OCI-LY1 (cell line): ENCODE measurements around the gene NCF2.

ENCODE experiments used
- EZH2 ChIP-seq: fragments of 200-600 bp; sonication (generic), shearing (Covaris generic); IDR thresholded peaks from 2 replicates; pipeline ENCODE4 v1.8.0; 2017; ENCODE audit warnings: borderline replicate concordance, mixed run types, mild to moderate bottlenecking, antibody characterized with exemption, low read length, moderate library complexity, mixed read lengths
- TF ChIP-seq, protein P1 (sequence below): fragments of 200-600 bp; sonication (generic), shearing (Covaris generic); IDR thresholded peaks from 2 replicates; pipeline ENCODE4 v1.5.1; 2017; ENCODE audit warnings: mild to moderate bottlenecking, antibody characterized with exemption, low read length, moderate library complexity, mixed read lengths

DNA sequence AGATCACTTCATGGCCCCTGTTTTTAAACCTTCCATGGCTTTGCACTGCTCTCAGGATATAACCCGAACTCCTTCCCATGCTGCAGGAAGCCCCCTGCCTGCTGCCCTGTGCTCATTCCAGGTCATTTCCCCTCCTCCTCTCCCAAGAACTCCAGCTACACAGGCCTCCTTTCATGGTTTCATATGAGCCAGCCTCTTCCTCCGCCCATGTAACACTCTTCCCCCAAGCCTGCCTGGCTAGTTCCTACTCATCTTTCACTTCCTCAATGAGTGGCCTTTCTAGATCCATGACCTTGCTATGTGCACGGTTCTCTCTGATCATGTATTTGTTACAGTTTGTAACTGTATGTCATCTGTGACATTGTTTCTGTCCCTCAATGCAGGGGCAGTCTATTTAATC, 3.1 kb upstream of the NCF2 start:
- TF ChIP-seq, protein P1, sequence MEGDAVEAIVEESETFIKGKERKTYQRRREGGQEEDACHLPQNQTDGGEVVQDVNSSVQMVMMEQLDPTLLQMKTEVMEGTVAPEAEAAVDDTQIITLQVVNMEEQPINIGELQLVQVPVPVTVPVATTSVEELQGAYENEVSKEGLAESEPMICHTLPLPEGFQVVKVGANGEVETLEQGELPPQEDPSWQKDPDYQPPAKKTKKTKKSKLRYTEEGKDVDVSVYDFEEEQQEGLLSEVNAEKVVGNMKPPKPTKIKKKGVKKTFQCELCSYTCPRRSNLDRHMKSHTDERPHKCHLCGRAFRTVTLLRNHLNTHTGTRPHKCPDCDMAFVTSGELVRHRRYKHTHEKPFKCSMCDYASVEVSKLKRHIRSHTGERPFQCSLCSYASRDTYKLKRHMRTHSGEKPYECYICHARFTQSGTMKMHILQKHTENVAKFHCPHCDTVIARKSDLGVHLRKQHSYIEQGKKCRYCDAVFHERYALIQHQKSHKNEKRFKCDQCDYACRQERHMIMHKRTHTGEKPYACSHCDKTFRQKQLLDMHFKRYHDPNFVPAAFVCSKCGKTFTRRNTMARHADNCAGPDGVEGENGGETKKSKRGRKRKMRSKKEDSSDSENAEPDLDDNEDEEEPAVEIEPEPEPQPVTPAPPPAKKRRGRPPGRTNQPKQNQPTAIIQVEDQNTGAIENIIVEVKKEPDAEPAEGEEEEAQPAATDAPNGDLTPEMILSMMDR = no peak
- TF ChIP-seq EZH2 = no peak
